Measurements from ENCODE around the gene PTPRR. TPM values are rescaled to one million over a fixed set of nuclear protein-coding genes. Genes with fewer than 3 reads are reported as not detected.
A peak's percentile ranks its signal among the peaks of the same experiment; 100 is the strongest.
"Not testable (repeated sequence)": the region's sequence is repeated elsewhere in the genome, so short reads cannot be mapped to it uniquely, and the experiment has no call there.

The PTPRR gene
- total RNA-seq, 3 donors from 2014 or later: 0.59 to 0.98 (median 0.80) TPM

- no peaks in the 10 kb centered on the region for H3K9me3 ChIP-seq
- no peak overlapping the region for H3K4me3 ChIP-seq
- H3K27ac ChIP-seq: no peak overlapping the region
- H3K27me3 ChIP-seq: no peaks in the 10 kb centered on the region
- intact Hi-C loops (cut with DNase I; ENCODE audit: low total_unique reads): no loop called here
- no peak for DNase-seq (ENCODE audit: low spot score in 2 of 2)
- H3K36me3 ChIP-seq: no peaks in the 10 kb centered on the region
- H3K4me1 ChIP-seq: no peaks in the 10 kb centered on the region
- no peak for TF ChIP-seq POLR2A (IDR thresholded peaks at IDR 0.05)
- TF ChIP-seq CTCF (IDR thresholded peaks at IDR 0.05): no peak
These were observed 179.3 kb downstream of the PTPRR start for GRCh38 chr12:70741256-70741655.

- no peaks in the 10 kb centered on the region for H3K9me3 ChIP-seq
- no peak overlapping the region for H3K4me3 ChIP-seq
- no peaks in the 10 kb centered on the region for H3K36me3 ChIP-seq
- H3K27ac ChIP-seq: no peak overlapping the region
- no peaks in the 10 kb centered on the region for H3K27me3 ChIP-seq
- intact Hi-C loops (cut with DNase I; ENCODE audit: low total_unique reads): loop anchor here (1.0 to 10.0 kb wide), 2 partner anchors 9 to 275 kb away; no protein-coding TSS in a partner anchor
- DNase-seq (ENCODE audit: low spot score in 2 of 2): no peak
- TF ChIP-seq CTCF (IDR thresholded peaks at IDR 0.05) (no peak), POLR2AphosphoS5 (IDR thresholded peaks at IDR 0.05) (no peak), POLR2A (IDR thresholded peaks at IDR 0.05) (no peak)
- no peaks in the 10 kb centered on the region for H3K4me1 ChIP-seq
These were observed 180.8 kb downstream of the PTPRR start for GRCh38 chr12:70739756-70740155.

GRCh38 chr12:70736351-70737133 lies 184.0 kb downstream of the PTPRR start:
- TF ChIP-seq POLR2A (IDR thresholded peaks at IDR 0.05) (no peak), CTCF (IDR thresholded peaks at IDR 0.05) (no peak), POLR2AphosphoS5 (IDR thresholded peaks at IDR 0.05) (no peak)
- no peaks in the 10 kb centered on the region for H3K27me3 ChIP-seq
- no peak overlapping the region for H3K4me3 ChIP-seq
- intact Hi-C loops (cut with DNase I; ENCODE audit: low total_unique reads): loop anchor here (10.0 kb wide), 1 partner anchor 278 kb away; no protein-coding TSS in a partner anchor
- H3K27ac ChIP-seq: no peak overlapping the region
- no peaks in the 10 kb centered on the region for H3K4me1 ChIP-seq
- DNase-seq (ENCODE audit: low spot score in 2 of 2): no peak
- H3K9me3 ChIP-seq: no peaks in the 10 kb centered on the region
- no peaks in the 10 kb centered on the region for H3K36me3 ChIP-seq

- not testable (repeated sequence) for H3K4me3 ChIP-seq; H3K27me3 ChIP-seq; H3K9me3 ChIP-seq; DNase-seq (ENCODE audit: low spot score in 2 of 2); H3K4me1 ChIP-seq; H3K27ac ChIP-seq; H3K36me3 ChIP-seq
- intact Hi-C loops (cut with DNase I; ENCODE audit: low total_unique reads): loop anchor here (10.0 kb wide), 1 partner anchor 280 kb away; no protein-coding TSS in a partner anchor
These were observed 185.3 kb downstream of the PTPRR start for GRCh38 chr12:70735197-70735596.

- Histone ChIP-seq H3K9me3 (no peaks in the 10 kb centered on the region), H3K27ac (no peak overlapping the region), H3K4me1 (no peaks in the 10 kb centered on the region), H3K36me3 (no peaks in the 10 kb centered on the region), H3K27me3 (no peaks in the 10 kb centered on the region), H3K4me3 (no peak overlapping the region)
- TF ChIP-seq POLR2A (IDR thresholded peaks at IDR 0.05): no peak
- no peak for TF ChIP-seq POLR2AphosphoS5 (IDR thresholded peaks at IDR 0.05)
- peak in 2 of 3 donors; percentile 57 to 61 for TF ChIP-seq CTCF (IDR thresholded peaks at IDR 0.05)
- DNase-seq (ENCODE audit: low spot score in 2 of 2): no peak
- intact Hi-C loops (cut with DNase I; ENCODE audit: low total_unique reads): loop anchor here (10.0 kb wide), 1 partner anchor 281 kb away; no protein-coding TSS in a partner anchor
These were observed 187.2 kb downstream of the PTPRR start for GRCh38 chr12:70733385-70733784.

Data from breast epithelium (tissue), 4 donors.